B cell (primary cell): ENCODE data around the gene AUTS2. TPM values are rescaled to one million over a fixed set of nuclear protein-coding genes. Genes with fewer than 3 reads are reported as not detected.
A peak's percentile ranks its signal among the peaks of the same experiment; 100 is the strongest.

Source experiments
- ATAC-seq: fragments of 200-7000 bp; cut with Tn5 transposase; one replicate; pipeline ENCODE4 v1.10.0; 2021; ENCODE audit warnings: low read depth, mild to moderate bottlenecking, moderate number of reproducible peaks, moderate library complexity
- CTCF ChIA-PET: fragments of 350-600 bp; sonication (Branson Sonifier 250); formaldehyde crosslinking; loops from one replicate; lab custom pipeline; 2021; ENCODE audit warnings: antibody characterized with exemption, inconsistent platforms; lab: Charles Lee
- POLR2A ChIA-PET: fragments of 350-600 bp; sonication (Branson Sonifier 250); formaldehyde crosslinking; loops from one replicate; lab custom pipeline; 2021; ENCODE audit warnings: antibody characterized with exemption; lab: Charles Lee
- DNase-seq: peaks from one replicate; pipeline ENCODE4 v3.0.0; 2013
- H2AFZ ChIP-seq: 2 replicates; pipeline ENCODE4 v1.6.1; 2012; ENCODE audit warnings: mild to moderate bottlenecking, low read depth, low read length; ENCODE audit not compliant: insufficient read depth, poor library complexity, severe bottlenecking
- H3K27ac ChIP-seq, 2 donors: 1 replicate in 1 of 2; 2 replicates in 1 of 2; pipeline ENCODE4 v1.5.1; 2012 to 2013; ENCODE audit warnings: low read length in 2 of 2, mild to moderate bottlenecking in 2 of 2, moderate library complexity in 1 of 2
- H3K27me3 ChIP-seq, 4 experiments: fragments of 200-600 bp in 1 of 4; sonication (generic) in 1 of 4; replicated peaks in 1 of 4; 1 replicate in 2 of 4; 2 replicates in 2 of 4; pipeline versions ENCODE4 v1.6.1 to v1.7.0; 2013 to 2016; ENCODE audit warnings: low read length in 3 of 4, mild to moderate bottlenecking in 2 of 4, mixed read lengths in 1 of 4, moderate library complexity in 1 of 4; ENCODE audit not compliant: insufficient read depth in 4 of 4, control insufficient read depth in 3 of 4; ENCODE audit errors: control extremely low read depth in 1 of 4
- H3K36me3 ChIP-seq, 2 experiments: replicated peaks in 1 of 2; 1 replicate in 1 of 2; 2 replicates in 1 of 2; pipeline versions ENCODE4 v1.6.1 to v1.7.1; 2013; ENCODE audit warnings: low read length in 1 of 2; ENCODE audit not compliant: insufficient read depth in 2 of 2, control insufficient read depth in 1 of 2; ENCODE audit errors: control extremely low read depth in 1 of 2, extremely low read depth in 1 of 2
- H3K4me1 ChIP-seq, 2 donors: fragments of 200-600 bp in 1 of 2; sonication (generic) in 1 of 2; 1 replicate in 1 of 2; 2 replicates in 1 of 2; pipeline versions ENCODE4 v1.5.1 to v1.6.1; 2013 to 2017; ENCODE audit warnings: low read length in 2 of 2; ENCODE audit not compliant: control insufficient read depth in 2 of 2, insufficient read depth in 2 of 2
- H3K4me2 ChIP-seq: replicated peaks from 2 replicates; pipeline ENCODE3; 2012; ENCODE audit warnings: mild to moderate bottlenecking, low read depth, low read length; ENCODE audit not compliant: poor library complexity, severe bottlenecking
- H3K4me3 ChIP-seq, 5 experiments: fragments of 200-600 bp in 1 of 5; sonication (generic) in 1 of 5; 1 replicate in 3 of 5; 2 replicates in 2 of 5; pipeline versions ENCODE4 v1.5.1 to v1.7.0; 2011 to 2016; ENCODE audit warnings: low read length in 4 of 5, mild to moderate bottlenecking in 4 of 5, low read depth in 2 of 5, control low read depth in 1 of 5, moderate library complexity in 1 of 5; ENCODE audit not compliant: insufficient read depth in 1 of 5; ENCODE audit errors: control extremely low read depth in 1 of 5, extremely low read depth in 1 of 5
- H3K79me2 ChIP-seq: fragments of 200-600 bp; sonication (generic); one replicate; pipeline ENCODE4 v1.6.0; 2016; ENCODE audit warnings: low read length; ENCODE audit not compliant: control insufficient read depth, insufficient read depth
- H3K9ac ChIP-seq: fragments of 200-600 bp; sonication (generic); 2 replicates; pipeline ENCODE4 v1.6.1; 2017; ENCODE audit warnings: mild to moderate bottlenecking, low read length, moderate library complexity
- H3K9me3 ChIP-seq, 3 donors: one replicate each; pipeline versions ENCODE4 v1.6.1 to v1.7.1; 2013; ENCODE audit warnings: low read length in 2 of 3; ENCODE audit not compliant: control insufficient read depth in 2 of 3, insufficient read depth in 1 of 3; ENCODE audit errors: control extremely low read depth in 1 of 3
- H4K20me1 ChIP-seq: 2 replicates; pipeline ENCODE4 v1.6.0; 2012; ENCODE audit warnings: mild to moderate bottlenecking, low read length; ENCODE audit not compliant: insufficient read depth, control insufficient read depth, poor library complexity, severe bottlenecking
- H3K27ac Mint-ChIP-seq: one replicate; pipeline ENCODE4 v1.8.0; 2021; ENCODE audit warnings: mixed read lengths
- H3K27me3 Mint-ChIP-seq: one replicate; pipeline ENCODE4 v1.8.0; 2021; ENCODE audit warnings: mixed read lengths
- H3K4me1 Mint-ChIP-seq: one replicate; pipeline ENCODE4 v1.8.0; 2021; ENCODE audit warnings: mixed read lengths
- H3K4me3 Mint-ChIP-seq: one replicate; pipeline ENCODE4 v1.8.0; 2021; ENCODE audit warnings: mixed read lengths
- H3K9me3 Mint-ChIP-seq: one replicate; pipeline ENCODE4 v1.8.0; 2022; ENCODE audit warnings: mixed read lengths; ENCODE audit not compliant: insufficient read depth
- CTCF ChIP-seq: fragments of 200-600 bp; IDR thresholded peaks from one replicate; pipeline ENCODE4 v1.8.0; 2022; ENCODE audit warnings: antibody characterized with exemption, mild to moderate bottlenecking
- EZH2 ChIP-seq: IDR thresholded peaks from 2 replicates; pipeline ENCODE4 v1.6.1; 2012; ENCODE audit warnings: borderline replicate concordance, low read depth, mild to moderate bottlenecking, moderate library complexity, low read length; ENCODE audit not compliant: insufficient read depth, poor library complexity, severe bottlenecking
- WGBS: methylation state at CpG from one replicate; pipeline ENCODE4 v1.1.5; 2013; ENCODE audit warnings: missing lambda C conversion rate; ENCODE audit not compliant: insufficient coverage; 5-methylcytosine and 5-hydroxymethylcytosine counted together
- intact Hi-C: fragments of 100-400 bp; cut with micrococcal nuclease; formaldehyde crosslinking; loops from one replicate; pipeline ENCODE4 v1.10.0; 2022
- polyA plus RNA-seq: library from polyadenylated mRNA; depleted of rRNA; stranded (reverse); fragments of >200 nt; gene quantifications from 2 replicates; pipeline ENCODE4 v1.2.3, GENCODE V29; 2012
- total RNA-seq, 2 donors: library from RNA; stranded (reverse); fragments of 120-200 nt in 1 of 2; gene quantifications; 1 replicate in 1 of 2; 2 replicates in 1 of 2; pipeline versions ENCODE4 v1.2.3 to v1.2.4, GENCODE V29; 2013 to 2022

AUTS2 gene
- total and polyA plus RNA-seq, 2 donors (not counting 1 experiment from before 2014, with no cell fraction given) = 22.3 to 35.0 TPM

DNA sequence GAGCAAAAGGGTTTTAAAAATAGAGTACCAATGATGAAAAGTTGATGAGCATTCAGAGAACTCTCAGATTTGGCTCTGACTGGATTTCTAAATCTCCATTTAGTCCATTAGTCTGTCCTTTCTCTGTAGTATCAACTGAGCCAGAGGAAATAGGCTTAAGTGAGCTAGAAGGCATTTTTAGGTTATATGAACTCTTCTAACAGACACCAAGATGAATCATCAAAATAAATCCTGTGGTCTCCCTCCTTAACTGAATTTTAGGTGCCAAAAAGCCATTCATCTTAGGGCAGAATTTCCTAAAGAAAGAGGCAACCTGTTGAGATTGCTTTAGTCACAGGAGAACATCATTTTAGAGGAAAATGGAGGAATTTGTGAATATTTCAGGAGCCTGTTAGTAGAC lies 305.1 kb downstream of the AUTS2 start:
- Histone ChIP-seq H3K4me3 (no peak overlapping the region), H3K79me2 (peaks cover 15% of the 10 kb centered on the region), H3K4me1 (peaks cover 12 to 28% of the 10 kb centered on the region in 2 donors), H4K20me1 (peaks cover 6% of the 10 kb centered on the region), H3K9ac (no peak overlapping the region), H3K4me2 (no peak overlapping the region), H3K9me3 (no peaks in the 10 kb centered on the region), H2AFZ (no peak overlapping the region), H3K36me3 (peaks cover 0 to 8% of the 10 kb centered on the region in 2 experiments), H3K27ac (no peak overlapping the region), H3K27me3 (no peaks in the 10 kb centered on the region)
- H3K27ac Mint-ChIP-seq = no peak overlapping the region
- H3K9me3 Mint-ChIP-seq = no peaks in the 10 kb centered on the region
- no peak for DNase-seq
- H3K27me3 Mint-ChIP-seq = no peaks in the 10 kb centered on the region
- H3K4me3 Mint-ChIP-seq = no peak overlapping the region
- POLR2A ChIA-PET = no interaction called here
- intact Hi-C loops = no loop called here
- TF ChIP-seq EZH2 = no peak
- no peak for TF ChIP-seq CTCF
- ATAC-seq = no peak
- CTCF ChIA-PET = no interaction called here
- peaks cover 42% of the 10 kb centered on the region for H3K4me1 Mint-ChIP-seq

GRCh38 chr7:69906283-69906995 lies 308.2 kb downstream of the AUTS2 start:
- Mint-ChIP-seq H3K9me3 (no peaks in the 10 kb centered on the region), H3K27ac (peak overlapping the region; percentile 22), H3K27me3 (no peaks in the 10 kb centered on the region), H3K4me3 (peak overlapping the region; percentile 44), H3K4me1 (peaks cover 44% of the 10 kb centered on the region)
- H4K20me1 ChIP-seq = peaks cover 11% of the 10 kb centered on the region
- WGBS = 25% methylated on average over 8 of the region's 8 CpGs
- peak overlapping the region in 1 of 2 donors; percentile 11 for H3K27ac ChIP-seq
- H3K9ac ChIP-seq = peak overlapping the region; percentile 19
- peak overlapping the region in 1 of 5 experiments; percentile 15 for H3K4me3 ChIP-seq
- ChIA-PET POLR2A (no interaction called here), CTCF (interaction anchor here (1.0 kb wide), 1 partner anchor 82 kb away, joined by 3 read pairs; no protein-coding TSS in a partner anchor)
- DNase-seq (peak; percentile 60), ATAC-seq (peak; percentile 86)
- no peaks in the 10 kb centered on the region for H3K36me3 ChIP-seq
- peaks cover 31% of the 10 kb centered on the region for H3K79me2 ChIP-seq
- TF ChIP-seq EZH2 = no peak
- no peak for TF ChIP-seq CTCF
- H3K4me1 ChIP-seq = peaks cover 11 to 32% of the 10 kb centered on the region in 2 donors
- H3K4me2 ChIP-seq = peak overlapping the region; percentile 40
- no peaks in the 10 kb centered on the region for H3K27me3 ChIP-seq
- H2AFZ ChIP-seq = no peak overlapping the region
- H3K9me3 ChIP-seq = peaks cover 0 to 14% (median 2%) of the 10 kb centered on the region in 3 donors
- intact Hi-C loops = no loop called here
